H1 (cell line): Measurements from ENCODE around the gene POLL. TPM values are rescaled to one million over a fixed set of nuclear protein-coding genes. Genes with fewer than 3 reads are reported as not detected.

ENCODE experiments used
- HDAC2 ChIP-seq, 2 experiments: fragments of 300-600 bp in 1 of 2; sonication (generic) in 1 of 2; IDR thresholded peaks; 2 replicates each; pipeline ENCODE4 v1.6.1; 2011 to 2012; ENCODE audit warnings: low read depth in 2 of 2, low read length in 2 of 2, mild to moderate bottlenecking in 2 of 2, moderate library complexity in 2 of 2, borderline replicate concordance in 1 of 2, inconsistent platforms in 1 of 2
- SIN3A ChIP-seq, 2 experiments: IDR thresholded peaks in 1 of 2; conservative IDR thresholded peaks in 1 of 2; 2 replicates each; pipeline ENCODE4 v1.6.1; 2011 to 2012; ENCODE audit warnings: low read length in 2 of 2, improper control_type of control experiment in 1 of 2, low read depth in 1 of 2, mild to moderate bottlenecking in 1 of 2
- TEAD4 ChIP-seq: IDR thresholded peaks from 2 replicates; pipeline ENCODE4 v1.6.1; 2012; ENCODE audit warnings: low read depth, low read length, inconsistent platforms, mixed read lengths
- polyA plus RNA-seq, 7 experiments: library from polyadenylated mRNA; depleted of rRNA in 3 of 7; stranded (reverse) in 5 of 7; unstranded in 2 of 7; fragments of >200 nt in 5 of 7; fragments of 200-250 nt in 2 of 7; gene quantifications; 1 replicate in 5 of 7; 2 replicates in 1 of 7; 4 replicates in 1 of 7; pipeline versions ENCODE4 v1.2.1 to v1.2.3, GENCODE V29; 2011 to 2013; ENCODE audit warnings: missing spikeins in 2 of 7, mixed read lengths in 2 of 7
- total RNA-seq: library from RNA; stranded (reverse); fragmentation: NEBNext Ultra II Directional; extraction: Animal tissue kit (Norgen Biotek cat#: 25700); gene quantifications from 2 replicates; pipeline ENCODE4 v1.2.1, GENCODE V29; 2021
- TF ChIP-seq, protein P1 (sequence below): fragments of 300-600 bp; sonication (generic); IDR thresholded peaks from 2 replicates; pipeline ENCODE4 v1.7.1; 2012; ENCODE audit warnings: low read length, moderate library complexity, mild to moderate bottlenecking, inconsistent platforms; ENCODE audit not compliant: insufficient replicate concordance
- TF ChIP-seq, protein P2 (sequence below), 3 experiments: IDR thresholded peaks; 1 replicate in 2 of 3; 2 replicates in 1 of 3; pipeline versions ENCODE4 v1.5.1 to v1.6.1; 2011; ENCODE audit warnings: low read length in 3 of 3, mild to moderate bottlenecking in 3 of 3, inconsistent platforms in 2 of 3, low read depth in 1 of 3, moderate library complexity in 1 of 3; ENCODE audit not compliant: insufficient read depth in 1 of 3; ENCODE audit errors: control extremely low read depth in 1 of 3
- TF ChIP-seq, protein P3 (sequence below): IDR thresholded peaks from 2 replicates; pipeline ENCODE4 v1.6.1; 2011; ENCODE audit warnings: low read depth, mild to moderate bottlenecking, low read length; ENCODE audit not compliant: insufficient read depth

POLL gene
- total and polyA plus RNA-seq, 2 of the 8 experiments (the other 6 are each of a cell fraction or from before 2014, with no cell fraction given), result 26.1 to 45.9 TPM

DNA sequence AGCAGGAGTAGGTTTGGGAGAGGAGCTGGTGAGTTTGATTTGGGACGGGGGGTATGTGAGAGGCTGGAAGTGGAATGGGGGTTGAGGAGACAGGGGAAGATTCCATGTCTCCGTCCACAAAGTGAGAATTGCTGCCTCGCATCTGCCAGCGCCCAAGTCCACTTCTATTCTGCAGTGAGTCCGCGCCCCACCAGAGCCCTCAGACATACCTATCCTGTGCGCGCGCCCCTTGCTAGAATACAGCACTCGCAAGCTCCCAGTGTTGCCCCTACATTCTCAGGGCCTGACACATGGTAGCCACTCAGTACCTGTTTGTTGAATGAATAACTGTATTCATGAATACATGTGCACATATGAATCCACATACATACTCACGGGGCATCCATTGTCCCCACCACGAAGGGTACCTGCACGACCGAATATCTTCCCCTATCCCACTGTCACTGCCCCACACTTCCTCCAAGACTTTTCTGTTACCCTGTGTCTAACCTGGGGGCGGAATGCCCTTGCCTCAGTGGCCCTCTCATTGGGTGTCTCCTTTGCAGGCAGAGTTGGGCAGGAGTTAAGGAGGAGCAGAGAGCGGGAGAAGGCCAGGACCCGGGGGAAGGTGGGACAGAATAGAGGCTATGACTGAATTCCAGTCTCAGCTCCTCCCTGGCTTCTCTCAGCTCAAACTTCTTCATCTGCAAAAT is 19.9 kb downstream of the POLL start (continued):
- TF ChIP-seq, protein P1, sequence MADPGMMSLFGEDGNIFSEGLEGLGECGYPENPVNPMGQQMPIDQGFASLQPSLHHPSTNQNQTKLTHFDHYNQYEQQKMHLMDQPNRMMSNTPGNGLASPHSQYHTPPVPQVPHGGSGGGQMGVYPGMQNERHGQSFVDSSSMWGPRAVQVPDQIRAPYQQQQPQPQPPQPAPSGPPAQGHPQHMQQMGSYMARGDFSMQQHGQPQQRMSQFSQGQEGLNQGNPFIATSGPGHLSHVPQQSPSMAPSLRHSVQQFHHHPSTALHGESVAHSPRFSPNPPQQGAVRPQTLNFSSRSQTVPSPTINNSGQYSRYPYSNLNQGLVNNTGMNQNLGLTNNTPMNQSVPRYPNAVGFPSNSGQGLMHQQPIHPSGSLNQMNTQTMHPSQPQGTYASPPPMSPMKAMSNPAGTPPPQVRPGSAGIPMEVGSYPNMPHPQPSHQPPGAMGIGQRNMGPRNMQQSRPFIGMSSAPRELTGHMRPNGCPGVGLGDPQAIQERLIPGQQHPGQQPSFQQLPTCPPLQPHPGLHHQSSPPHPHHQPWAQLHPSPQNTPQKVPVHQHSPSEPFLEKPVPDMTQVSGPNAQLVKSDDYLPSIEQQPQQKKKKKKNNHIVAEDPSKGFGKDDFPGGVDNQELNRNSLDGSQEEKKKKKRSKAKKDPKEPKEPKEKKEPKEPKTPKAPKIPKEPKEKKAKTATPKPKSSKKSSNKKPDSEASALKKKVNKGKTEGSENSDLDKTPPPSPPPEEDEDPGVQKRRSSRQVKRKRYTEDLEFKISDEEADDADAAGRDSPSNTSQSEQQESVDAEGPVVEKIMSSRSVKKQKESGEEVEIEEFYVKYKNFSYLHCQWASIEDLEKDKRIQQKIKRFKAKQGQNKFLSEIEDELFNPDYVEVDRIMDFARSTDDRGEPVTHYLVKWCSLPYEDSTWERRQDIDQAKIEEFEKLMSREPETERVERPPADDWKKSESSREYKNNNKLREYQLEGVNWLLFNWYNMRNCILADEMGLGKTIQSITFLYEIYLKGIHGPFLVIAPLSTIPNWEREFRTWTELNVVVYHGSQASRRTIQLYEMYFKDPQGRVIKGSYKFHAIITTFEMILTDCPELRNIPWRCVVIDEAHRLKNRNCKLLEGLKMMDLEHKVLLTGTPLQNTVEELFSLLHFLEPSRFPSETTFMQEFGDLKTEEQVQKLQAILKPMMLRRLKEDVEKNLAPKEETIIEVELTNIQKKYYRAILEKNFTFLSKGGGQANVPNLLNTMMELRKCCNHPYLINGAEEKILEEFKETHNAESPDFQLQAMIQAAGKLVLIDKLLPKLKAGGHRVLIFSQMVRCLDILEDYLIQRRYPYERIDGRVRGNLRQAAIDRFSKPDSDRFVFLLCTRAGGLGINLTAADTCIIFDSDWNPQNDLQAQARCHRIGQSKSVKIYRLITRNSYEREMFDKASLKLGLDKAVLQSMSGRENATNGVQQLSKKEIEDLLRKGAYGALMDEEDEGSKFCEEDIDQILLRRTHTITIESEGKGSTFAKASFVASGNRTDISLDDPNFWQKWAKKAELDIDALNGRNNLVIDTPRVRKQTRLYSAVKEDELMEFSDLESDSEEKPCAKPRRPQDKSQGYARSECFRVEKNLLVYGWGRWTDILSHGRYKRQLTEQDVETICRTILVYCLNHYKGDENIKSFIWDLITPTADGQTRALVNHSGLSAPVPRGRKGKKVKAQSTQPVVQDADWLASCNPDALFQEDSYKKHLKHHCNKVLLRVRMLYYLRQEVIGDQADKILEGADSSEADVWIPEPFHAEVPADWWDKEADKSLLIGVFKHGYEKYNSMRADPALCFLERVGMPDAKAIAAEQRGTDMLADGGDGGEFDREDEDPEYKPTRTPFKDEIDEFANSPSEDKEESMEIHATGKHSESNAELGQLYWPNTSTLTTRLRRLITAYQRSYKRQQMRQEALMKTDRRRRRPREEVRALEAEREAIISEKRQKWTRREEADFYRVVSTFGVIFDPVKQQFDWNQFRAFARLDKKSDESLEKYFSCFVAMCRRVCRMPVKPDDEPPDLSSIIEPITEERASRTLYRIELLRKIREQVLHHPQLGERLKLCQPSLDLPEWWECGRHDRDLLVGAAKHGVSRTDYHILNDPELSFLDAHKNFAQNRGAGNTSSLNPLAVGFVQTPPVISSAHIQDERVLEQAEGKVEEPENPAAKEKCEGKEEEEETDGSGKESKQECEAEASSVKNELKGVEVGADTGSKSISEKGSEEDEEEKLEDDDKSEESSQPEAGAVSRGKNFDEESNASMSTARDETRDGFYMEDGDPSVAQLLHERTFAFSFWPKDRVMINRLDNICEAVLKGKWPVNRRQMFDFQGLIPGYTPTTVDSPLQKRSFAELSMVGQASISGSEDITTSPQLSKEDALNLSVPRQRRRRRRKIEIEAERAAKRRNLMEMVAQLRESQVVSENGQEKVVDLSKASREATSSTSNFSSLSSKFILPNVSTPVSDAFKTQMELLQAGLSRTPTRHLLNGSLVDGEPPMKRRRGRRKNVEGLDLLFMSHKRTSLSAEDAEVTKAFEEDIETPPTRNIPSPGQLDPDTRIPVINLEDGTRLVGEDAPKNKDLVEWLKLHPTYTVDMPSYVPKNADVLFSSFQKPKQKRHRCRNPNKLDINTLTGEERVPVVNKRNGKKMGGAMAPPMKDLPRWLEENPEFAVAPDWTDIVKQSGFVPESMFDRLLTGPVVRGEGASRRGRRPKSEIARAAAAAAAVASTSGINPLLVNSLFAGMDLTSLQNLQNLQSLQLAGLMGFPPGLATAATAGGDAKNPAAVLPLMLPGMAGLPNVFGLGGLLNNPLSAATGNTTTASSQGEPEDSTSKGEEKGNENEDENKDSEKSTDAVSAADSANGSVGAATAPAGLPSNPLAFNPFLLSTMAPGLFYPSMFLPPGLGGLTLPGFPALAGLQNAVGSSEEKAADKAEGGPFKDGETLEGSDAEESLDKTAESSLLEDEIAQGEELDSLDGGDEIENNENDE, result no peak
- TF ChIP-seq SIN3A (conservative IDR thresholded peaks at IDR 0.05 in 1 of 2, IDR thresholded peaks at IDR 0.05 in 1 of 2; ENCODE audit: low read depth in 1 of 2, low read length in 2 of 2) (no peak), HDAC2 (IDR thresholded peaks at IDR 0.05; ENCODE audit: borderline replicate concordance in 1 of 2, low read depth in 2 of 2, low read length in 2 of 2) (no peak), TEAD4 (no peak)
- TF ChIP-seq, protein P2, sequence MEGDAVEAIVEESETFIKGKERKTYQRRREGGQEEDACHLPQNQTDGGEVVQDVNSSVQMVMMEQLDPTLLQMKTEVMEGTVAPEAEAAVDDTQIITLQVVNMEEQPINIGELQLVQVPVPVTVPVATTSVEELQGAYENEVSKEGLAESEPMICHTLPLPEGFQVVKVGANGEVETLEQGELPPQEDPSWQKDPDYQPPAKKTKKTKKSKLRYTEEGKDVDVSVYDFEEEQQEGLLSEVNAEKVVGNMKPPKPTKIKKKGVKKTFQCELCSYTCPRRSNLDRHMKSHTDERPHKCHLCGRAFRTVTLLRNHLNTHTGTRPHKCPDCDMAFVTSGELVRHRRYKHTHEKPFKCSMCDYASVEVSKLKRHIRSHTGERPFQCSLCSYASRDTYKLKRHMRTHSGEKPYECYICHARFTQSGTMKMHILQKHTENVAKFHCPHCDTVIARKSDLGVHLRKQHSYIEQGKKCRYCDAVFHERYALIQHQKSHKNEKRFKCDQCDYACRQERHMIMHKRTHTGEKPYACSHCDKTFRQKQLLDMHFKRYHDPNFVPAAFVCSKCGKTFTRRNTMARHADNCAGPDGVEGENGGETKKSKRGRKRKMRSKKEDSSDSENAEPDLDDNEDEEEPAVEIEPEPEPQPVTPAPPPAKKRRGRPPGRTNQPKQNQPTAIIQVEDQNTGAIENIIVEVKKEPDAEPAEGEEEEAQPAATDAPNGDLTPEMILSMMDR (IDR thresholded peaks at IDR 0.05; ENCODE audit: control extremely low read depth in 1 of 3, insufficient read depth in 1 of 3, low read depth in 1 of 3, low read length in 3 of 3), result no peak
- TF ChIP-seq, protein P3, sequence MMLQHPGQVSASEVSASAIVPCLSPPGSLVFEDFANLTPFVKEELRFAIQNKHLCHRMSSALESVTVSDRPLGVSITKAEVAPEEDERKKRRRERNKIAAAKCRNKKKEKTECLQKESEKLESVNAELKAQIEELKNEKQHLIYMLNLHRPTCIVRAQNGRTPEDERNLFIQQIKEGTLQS, result no peak
